Ishikawa (cell line): Measurements from ENCODE around the gene PLIN4.

Experiments used
- CEBPB ChIP-seq: IDR thresholded peaks from 2 replicates; pipeline ENCODE4 v1.6.1; 2012
- CREB1 ChIP-seq: IDR thresholded peaks from 2 replicates; pipeline ENCODE4 v1.6.1; 2012; ENCODE audit warnings: low read depth
- EGR1 ChIP-seq: IDR thresholded peaks from 2 replicates; pipeline ENCODE4 v1.6.1; 2012
- EP300 ChIP-seq: IDR thresholded peaks from 2 replicates; pipeline ENCODE4 v1.6.1; 2012; ENCODE audit warnings: borderline replicate concordance
- FOXM1 ChIP-seq: IDR thresholded peaks from 2 replicates; pipeline ENCODE4 v1.6.1; 2012; ENCODE audit warnings: low read depth, borderline replicate concordance
- NFIC ChIP-seq: IDR thresholded peaks from 2 replicates; pipeline ENCODE4 v1.6.1; 2012
- RAD21 ChIP-seq: IDR thresholded peaks from 2 replicates; pipeline ENCODE4 v1.6.1; 2012; ENCODE audit warnings: low read depth
- TAF1 ChIP-seq: IDR thresholded peaks from 2 replicates; pipeline ENCODE4 v1.6.1; 2012; ENCODE audit warnings: low read depth, mild to moderate bottlenecking
- TCF12 ChIP-seq: IDR thresholded peaks from 2 replicates; pipeline ENCODE4 v1.6.1; 2012; ENCODE audit warnings: low read depth
- TEAD4 ChIP-seq: IDR thresholded peaks from 2 replicates; pipeline ENCODE4 v1.6.1; 2012
- YY1 ChIP-seq: IDR thresholded peaks from 2 replicates; pipeline ENCODE4 v1.6.1; 2012; ENCODE audit warnings: low read depth
- ZBTB7A ChIP-seq: IDR thresholded peaks from 2 replicates; pipeline ENCODE4 v1.6.1; 2012; ENCODE audit warnings: low read depth
- TF ChIP-seq, protein P1 (sequence below): IDR thresholded peaks from 2 replicates; pipeline ENCODE4 v1.6.1; 2012; ENCODE audit warnings: low read depth, mild to moderate bottlenecking
- TF ChIP-seq, protein P2 (sequence below): IDR thresholded peaks from 2 replicates; pipeline ENCODE4 v1.6.1; 2012
- TF ChIP-seq, protein P3 (sequence below): IDR thresholded peaks from 2 replicates; pipeline ENCODE4 v1.6.1; 2012

Gene PLIN4

DNA sequence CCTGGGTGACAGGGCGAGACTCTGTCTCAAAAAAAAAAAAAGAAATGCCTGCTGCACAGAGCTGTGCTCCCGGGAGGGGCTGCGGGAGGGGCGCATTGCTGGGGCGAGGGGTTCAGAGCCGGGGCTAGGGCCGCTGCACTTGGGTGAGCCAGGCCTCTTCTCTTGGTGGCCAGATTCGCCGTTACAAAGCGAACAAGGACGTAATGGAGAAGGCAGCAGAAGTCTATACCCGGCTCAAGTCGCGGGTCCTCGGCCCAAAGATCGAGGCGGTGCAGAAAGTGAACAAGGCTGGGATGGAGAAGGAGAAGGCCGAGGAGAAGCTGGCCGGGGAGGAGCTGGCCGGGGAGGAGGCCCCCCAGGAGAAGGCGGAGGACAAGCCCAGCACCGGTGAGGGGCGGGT is 19.0 kb downstream of the PLIN4 start:
- TF ChIP-seq FOXM1 (no peak), YY1 (no peak), RAD21 (no peak), CEBPB (no peak), TEAD4 (no peak), NFIC (no peak), EGR1 (no peak), EP300 (no peak), TCF12 (no peak), TAF1 (no peak)
- TF ChIP-seq, protein P1, sequence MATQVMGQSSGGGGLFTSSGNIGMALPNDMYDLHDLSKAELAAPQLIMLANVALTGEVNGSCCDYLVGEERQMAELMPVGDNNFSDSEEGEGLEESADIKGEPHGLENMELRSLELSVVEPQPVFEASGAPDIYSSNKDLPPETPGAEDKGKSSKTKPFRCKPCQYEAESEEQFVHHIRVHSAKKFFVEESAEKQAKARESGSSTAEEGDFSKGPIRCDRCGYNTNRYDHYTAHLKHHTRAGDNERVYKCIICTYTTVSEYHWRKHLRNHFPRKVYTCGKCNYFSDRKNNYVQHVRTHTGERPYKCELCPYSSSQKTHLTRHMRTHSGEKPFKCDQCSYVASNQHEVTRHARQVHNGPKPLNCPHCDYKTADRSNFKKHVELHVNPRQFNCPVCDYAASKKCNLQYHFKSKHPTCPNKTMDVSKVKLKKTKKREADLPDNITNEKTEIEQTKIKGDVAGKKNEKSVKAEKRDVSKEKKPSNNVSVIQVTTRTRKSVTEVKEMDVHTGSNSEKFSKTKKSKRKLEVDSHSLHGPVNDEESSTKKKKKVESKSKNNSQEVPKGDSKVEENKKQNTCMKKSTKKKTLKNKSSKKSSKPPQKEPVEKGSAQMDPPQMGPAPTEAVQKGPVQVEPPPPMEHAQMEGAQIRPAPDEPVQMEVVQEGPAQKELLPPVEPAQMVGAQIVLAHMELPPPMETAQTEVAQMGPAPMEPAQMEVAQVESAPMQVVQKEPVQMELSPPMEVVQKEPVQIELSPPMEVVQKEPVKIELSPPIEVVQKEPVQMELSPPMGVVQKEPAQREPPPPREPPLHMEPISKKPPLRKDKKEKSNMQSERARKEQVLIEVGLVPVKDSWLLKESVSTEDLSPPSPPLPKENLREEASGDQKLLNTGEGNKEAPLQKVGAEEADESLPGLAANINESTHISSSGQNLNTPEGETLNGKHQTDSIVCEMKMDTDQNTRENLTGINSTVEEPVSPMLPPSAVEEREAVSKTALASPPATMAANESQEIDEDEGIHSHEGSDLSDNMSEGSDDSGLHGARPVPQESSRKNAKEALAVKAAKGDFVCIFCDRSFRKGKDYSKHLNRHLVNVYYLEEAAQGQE = no peak
- TF ChIP-seq, protein P2, sequence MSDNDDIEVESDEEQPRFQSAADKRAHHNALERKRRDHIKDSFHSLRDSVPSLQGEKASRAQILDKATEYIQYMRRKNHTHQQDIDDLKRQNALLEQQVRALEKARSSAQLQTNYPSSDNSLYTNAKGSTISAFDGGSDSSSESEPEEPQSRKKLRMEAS = no peak
- TF ChIP-seq, protein P3, sequence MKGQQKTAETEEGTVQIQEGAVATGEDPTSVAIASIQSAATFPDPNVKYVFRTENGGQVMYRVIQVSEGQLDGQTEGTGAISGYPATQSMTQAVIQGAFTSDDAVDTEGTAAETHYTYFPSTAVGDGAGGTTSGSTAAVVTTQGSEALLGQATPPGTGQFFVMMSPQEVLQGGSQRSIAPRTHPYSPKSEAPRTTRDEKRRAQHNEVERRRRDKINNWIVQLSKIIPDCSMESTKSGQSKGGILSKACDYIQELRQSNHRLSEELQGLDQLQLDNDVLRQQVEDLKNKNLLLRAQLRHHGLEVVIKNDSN = no peak

DNA sequence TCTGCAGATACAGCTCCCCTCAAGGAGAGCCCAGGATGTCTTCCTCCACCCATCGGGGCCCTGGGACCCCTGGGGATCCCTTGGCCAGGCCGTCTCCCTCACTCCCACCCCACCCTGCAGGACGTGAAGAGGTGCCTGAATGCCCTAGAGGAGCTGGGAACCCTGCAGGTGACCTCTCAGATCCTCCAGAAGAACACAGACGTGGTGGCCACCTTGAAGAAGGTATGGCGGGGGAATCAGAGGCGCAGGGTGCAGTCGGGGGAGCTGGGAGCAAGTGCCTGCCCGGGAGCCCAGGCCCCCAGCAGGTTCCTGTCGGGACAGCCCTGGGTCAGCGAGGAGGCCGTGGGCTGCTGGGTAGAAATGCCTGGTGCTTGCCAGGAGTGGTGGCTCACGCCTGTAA is 19.6 kb downstream of the PLIN4 start:
- TF ChIP-seq FOXM1 = no peak
- TF ChIP-seq YY1 = no peak
- TF ChIP-seq, protein P1 = no peak
- TF ChIP-seq TAF1 = no peak
- no peak for TF ChIP-seq TCF12

DNA sequence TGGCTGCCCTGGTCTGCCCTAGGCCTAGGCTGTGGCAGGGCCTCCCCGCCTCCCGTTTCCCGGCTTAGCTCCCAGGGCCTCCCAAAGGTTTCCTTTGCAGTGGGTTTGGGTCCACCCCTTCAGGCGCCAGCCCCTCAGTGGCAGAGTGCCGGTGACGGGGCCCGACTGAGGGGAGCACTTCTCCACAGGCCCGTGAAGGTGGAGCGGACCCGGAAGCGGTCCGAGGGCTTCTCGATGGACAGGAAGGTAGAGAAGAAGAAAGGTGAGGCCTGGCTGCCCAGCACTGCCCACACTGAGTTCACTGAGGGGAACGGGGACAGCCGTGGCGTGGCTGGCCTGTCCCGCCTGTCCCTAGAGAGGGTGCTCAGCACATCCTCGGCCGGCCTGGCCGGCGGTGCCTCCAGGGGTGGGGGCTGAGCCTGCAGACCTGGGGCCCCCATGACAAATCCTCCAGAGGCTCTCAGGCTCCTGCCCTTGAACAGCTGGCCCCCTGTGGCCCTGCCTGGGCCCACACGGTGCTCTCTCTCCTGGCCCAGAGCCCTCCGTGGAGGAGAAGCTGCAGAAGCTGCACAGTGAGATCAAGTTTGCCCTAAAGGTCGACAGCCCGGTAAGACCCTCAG is 20.4 kb downstream of the PLIN4 start:
- TF ChIP-seq, protein P3 = no peak
- TF ChIP-seq, protein P2 = no peak
- TF ChIP-seq, protein P1 = no peak
- no peak for TF ChIP-seq ZBTB7A
- TF ChIP-seq NFIC = no peak
- TF ChIP-seq RAD21 = no peak
- TF ChIP-seq TAF1 = no peak
- TF ChIP-seq CEBPB = no peak

DNA sequence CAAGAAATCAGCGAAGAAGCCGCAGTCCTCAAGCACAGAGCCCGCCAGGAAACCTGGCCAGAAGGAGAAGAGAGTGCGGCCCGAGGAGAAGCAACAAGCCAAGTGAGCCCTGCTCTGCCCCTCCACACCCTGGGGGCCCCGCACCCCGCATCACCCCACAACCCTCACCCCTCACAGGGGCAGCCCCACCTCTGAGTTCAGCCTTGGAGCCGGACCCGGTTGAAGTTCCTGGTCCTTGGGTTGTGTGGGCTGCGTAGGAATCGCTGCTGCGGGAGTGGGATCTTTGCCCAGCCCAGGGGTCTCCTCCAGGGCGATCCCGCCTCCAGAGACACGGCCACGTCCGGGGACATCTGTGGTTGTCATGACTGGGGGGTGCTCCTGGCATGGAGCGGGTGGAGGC is 22.0 kb downstream of the PLIN4 start:
- TF ChIP-seq YY1 = no peak
- no peak for TF ChIP-seq NFIC
- TF ChIP-seq TCF12 = no peak
- TF ChIP-seq, protein P1 = no peak
- TF ChIP-seq TEAD4 = no peak
- TF ChIP-seq, protein P2 = no peak
- TF ChIP-seq EP300 = no peak
- TF ChIP-seq TAF1 = no peak
- no peak for TF ChIP-seq RAD21
- TF ChIP-seq EGR1 = no peak
- TF ChIP-seq FOXM1 = no peak
- no peak for TF ChIP-seq CEBPB
- no peak for TF ChIP-seq CREB1
- TF ChIP-seq, protein P3 = no peak
- TF ChIP-seq ZBTB7A = no peak
